HepG2 (cell line): ENCODE data around the gene TTLL4. TPM values are rescaled to one million over a fixed set of nuclear protein-coding genes. Genes with fewer than 3 reads are reported as not detected.
A peak's percentile ranks its signal among the peaks of the same experiment; 100 is the strongest.

ENCODE experiments used
- DDIT3 ChIP-seq: sonication (generic); formaldehyde crosslinking; IDR thresholded peaks from 2 replicates; pipeline ENCODE4 v1.4.0; 2020; ENCODE audit warnings: mild to moderate bottlenecking, missing genetic modification reagents
- PAF1 ChIP-seq: IDR thresholded peaks from 2 replicates; pipeline ENCODE4 v1.6.1; 2016; ENCODE audit warnings: missing genetic modification reagents, missing compliant biosample characterization
- PATZ1 ChIP-seq: sonication (generic); formaldehyde crosslinking; IDR thresholded peaks from 2 replicates; pipeline ENCODE4 v1.4.0; 2020; ENCODE audit warnings: missing genetic modification reagents
- RNF2 ChIP-seq: fragments of 450-650 bp; conservative IDR thresholded peaks from 2 replicates; pipeline ENCODE4 v1.6.1; 2016; ENCODE audit warnings: low read depth
- STAT5B ChIP-seq: sonication (generic); formaldehyde crosslinking; IDR thresholded peaks from 2 replicates; pipeline ENCODE4 v1.4.0; 2020; ENCODE audit warnings: missing genetic modification reagents
- ZFP90 ChIP-seq: sonication (generic); formaldehyde crosslinking; IDR thresholded peaks from 2 replicates; pipeline ENCODE4 v1.8.0; 2022; ENCODE audit warnings: missing genetic modification reagents, mild to moderate bottlenecking, inconsistent platforms, borderline replicate concordance
- ZNF547 ChIP-seq: sonication (generic); formaldehyde crosslinking; IDR thresholded peaks from 2 replicates; pipeline ENCODE4 v1.5.1; 2020; ENCODE audit warnings: mild to moderate bottlenecking, missing genetic modification reagents
- ZNF609 ChIP-seq: sonication (generic); formaldehyde crosslinking; IDR thresholded peaks from 2 replicates; pipeline ENCODE4 v1.4.0; 2020; ENCODE audit warnings: mild to moderate bottlenecking, missing genetic modification reagents, borderline replicate concordance
- polyA plus RNA-seq, 8 experiments: library from polyadenylated mRNA; depleted of rRNA in 3 of 8; stranded (reverse) in 7 of 8; unstranded in 1 of 8; fragments of >200 nt; fragmentation: Illumina TruSeq in 4 of 8; extraction: Trizol in 4 of 8; gene quantifications; 2 replicates each; pipeline versions ENCODE4 v1.2.1 to v1.2.3, GENCODE V29; 2011 to 2016; ENCODE audit warnings: low read depth in 4 of 8, missing spikeins in 1 of 8, mixed read lengths in 1 of 8; ENCODE audit not compliant: insufficient read depth in 1 of 8
- total RNA-seq, 5 experiments: library from RNA; depleted of rRNA; stranded (reverse); fragments of >200 nt; fragmentation: Illumina TruSeq; extraction: Trizol; gene quantifications; 2 replicates each; pipeline ENCODE4 v1.2.3, GENCODE V29; 2016; ENCODE audit warnings: low read depth in 1 of 5
- TF ChIP-seq, protein P1 (sequence below): sonication (generic); formaldehyde crosslinking; IDR thresholded peaks from 2 replicates; pipeline ENCODE4 v1.5.1; 2020; ENCODE audit warnings: mild to moderate bottlenecking, missing genetic modification reagents, moderate library complexity
- TF ChIP-seq, protein P2 (sequence below): sonication (generic); formaldehyde crosslinking; IDR thresholded peaks from 2 replicates; pipeline ENCODE4 v1.4.0; 2020; ENCODE audit warnings: missing genetic modification reagents
- TF ChIP-seq, protein P3 (sequence below): sonication (generic); formaldehyde crosslinking; IDR thresholded peaks from 2 replicates; pipeline ENCODE4 v1.4.0; 2020; ENCODE audit warnings: mild to moderate bottlenecking, missing genetic modification reagents

TTLL4 gene
- total and polyA plus RNA-seq, 2 of the 13 experiments (the other 11 are each of a cell fraction or from before 2014, with no cell fraction given): 77.5 to 84.6 TPM

DNA sequence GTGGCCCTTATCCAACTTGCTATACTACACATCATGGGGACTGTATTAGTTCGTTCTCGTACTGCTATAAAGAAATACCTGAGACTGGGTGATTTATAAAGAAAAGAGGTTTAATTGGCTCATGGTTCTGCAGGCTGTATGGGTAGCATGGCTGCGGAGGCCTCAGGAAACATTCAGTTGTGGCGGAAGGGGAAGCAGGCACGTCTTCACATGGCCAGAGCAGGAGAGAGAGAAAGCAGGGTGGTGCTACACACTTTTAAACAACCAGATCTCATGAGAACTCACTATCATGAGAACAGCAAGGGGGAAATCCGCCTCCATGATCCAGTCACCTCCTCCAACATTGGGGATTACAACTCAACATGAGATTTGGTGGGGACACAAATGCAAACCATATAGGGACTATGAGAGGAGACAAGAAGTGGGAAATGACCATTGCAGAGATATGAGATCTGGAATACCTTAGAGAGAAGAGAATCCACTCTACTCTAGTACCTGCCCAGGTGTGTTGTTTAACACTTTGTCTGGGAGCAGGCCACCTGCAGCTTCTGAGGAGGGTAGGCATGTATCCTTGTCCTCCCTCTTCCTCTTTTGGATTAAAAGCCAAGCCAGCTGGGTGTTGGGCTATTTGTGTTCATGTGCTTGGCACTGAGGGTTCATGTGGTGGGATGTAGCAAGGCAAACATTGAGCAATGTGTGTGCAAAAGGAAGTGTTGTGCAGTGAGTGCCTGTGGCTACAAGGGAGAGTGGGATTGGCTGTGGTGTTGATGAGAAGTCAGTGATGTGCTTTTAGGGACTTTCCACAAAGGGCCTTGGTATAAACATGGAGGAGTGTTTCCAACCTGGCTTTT is 22.8 kb downstream of the TTLL4 start (continued):
- TF ChIP-seq ZFP90 (CRISPR knock-in tag) (no peak), PAF1 (CRISPR knock-in tag) (no peak), ZNF609 (CRISPR knock-in tag) (peak; percentile 81), PATZ1 (peak; percentile 75), STAT5B (CRISPR knock-in tag) (no peak), DDIT3 (CRISPR knock-in tag) (no peak), ZNF547 (CRISPR knock-in tag) (0 out of 2 replicates have a peak, but pooled peaks have one; percentile 22), RNF2 (0 out of 2 replicates have a peak, but pooled peaks have one; percentile 33)
- TF ChIP-seq, protein P1, sequence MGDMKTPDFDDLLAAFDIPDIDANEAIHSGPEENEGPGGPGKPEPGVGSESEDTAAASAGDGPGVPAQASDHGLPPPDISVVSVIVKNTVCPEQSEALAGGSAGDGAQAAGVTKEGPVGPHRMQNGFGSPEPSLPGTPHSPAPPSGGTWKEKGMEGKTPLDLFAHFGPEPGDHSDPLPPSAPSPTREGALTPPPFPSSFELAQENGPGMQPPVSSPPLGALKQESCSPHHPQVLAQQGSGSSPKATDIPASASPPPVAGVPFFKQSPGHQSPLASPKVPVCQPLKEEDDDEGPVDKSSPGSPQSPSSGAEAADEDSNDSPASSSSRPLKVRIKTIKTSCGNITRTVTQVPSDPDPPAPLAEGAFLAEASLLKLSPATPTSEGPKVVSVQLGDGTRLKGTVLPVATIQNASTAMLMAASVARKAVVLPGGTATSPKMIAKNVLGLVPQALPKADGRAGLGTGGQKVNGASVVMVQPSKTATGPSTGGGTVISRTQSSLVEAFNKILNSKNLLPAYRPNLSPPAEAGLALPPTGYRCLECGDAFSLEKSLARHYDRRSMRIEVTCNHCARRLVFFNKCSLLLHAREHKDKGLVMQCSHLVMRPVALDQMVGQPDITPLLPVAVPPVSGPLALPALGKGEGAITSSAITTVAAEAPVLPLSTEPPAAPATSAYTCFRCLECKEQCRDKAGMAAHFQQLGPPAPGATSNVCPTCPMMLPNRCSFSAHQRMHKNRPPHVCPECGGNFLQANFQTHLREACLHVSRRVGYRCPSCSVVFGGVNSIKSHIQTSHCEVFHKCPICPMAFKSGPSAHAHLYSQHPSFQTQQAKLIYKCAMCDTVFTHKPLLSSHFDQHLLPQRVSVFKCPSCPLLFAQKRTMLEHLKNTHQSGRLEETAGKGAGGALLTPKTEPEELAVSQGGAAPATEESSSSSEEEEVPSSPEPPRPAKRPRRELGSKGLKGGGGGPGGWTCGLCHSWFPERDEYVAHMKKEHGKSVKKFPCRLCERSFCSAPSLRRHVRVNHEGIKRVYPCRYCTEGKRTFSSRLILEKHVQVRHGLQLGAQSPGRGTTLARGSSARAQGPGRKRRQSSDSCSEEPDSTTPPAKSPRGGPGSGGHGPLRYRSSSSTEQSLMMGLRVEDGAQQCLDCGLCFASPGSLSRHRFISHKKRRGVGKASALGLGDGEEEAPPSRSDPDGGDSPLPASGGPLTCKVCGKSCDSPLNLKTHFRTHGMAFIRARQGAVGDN (CRISPR knock-in tag): peak; percentile 20; the same call in 1 of the 2 replicates
- TF ChIP-seq, protein P2, sequence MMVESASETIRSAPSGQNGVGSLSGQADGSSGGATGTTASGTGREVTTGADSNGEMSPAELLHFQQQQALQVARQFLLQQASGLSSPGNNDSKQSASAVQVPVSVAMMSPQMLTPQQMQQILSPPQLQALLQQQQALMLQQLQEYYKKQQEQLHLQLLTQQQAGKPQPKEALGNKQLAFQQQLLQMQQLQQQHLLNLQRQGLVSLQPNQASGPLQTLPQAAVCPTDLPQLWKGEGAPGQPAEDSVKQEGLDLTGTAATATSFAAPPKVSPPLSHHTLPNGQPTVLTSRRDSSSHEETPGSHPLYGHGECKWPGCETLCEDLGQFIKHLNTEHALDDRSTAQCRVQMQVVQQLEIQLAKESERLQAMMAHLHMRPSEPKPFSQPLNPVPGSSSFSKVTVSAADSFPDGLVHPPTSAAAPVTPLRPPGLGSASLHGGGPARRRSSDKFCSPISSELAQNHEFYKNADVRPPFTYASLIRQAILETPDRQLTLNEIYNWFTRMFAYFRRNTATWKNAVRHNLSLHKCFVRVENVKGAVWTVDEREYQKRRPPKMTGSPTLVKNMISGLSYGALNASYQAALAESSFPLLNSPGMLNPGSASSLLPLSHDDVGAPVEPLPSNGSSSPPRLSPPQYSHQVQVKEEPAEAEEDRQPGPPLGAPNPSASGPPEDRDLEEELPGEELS: peak; percentile 87
- TF ChIP-seq, protein P3, sequence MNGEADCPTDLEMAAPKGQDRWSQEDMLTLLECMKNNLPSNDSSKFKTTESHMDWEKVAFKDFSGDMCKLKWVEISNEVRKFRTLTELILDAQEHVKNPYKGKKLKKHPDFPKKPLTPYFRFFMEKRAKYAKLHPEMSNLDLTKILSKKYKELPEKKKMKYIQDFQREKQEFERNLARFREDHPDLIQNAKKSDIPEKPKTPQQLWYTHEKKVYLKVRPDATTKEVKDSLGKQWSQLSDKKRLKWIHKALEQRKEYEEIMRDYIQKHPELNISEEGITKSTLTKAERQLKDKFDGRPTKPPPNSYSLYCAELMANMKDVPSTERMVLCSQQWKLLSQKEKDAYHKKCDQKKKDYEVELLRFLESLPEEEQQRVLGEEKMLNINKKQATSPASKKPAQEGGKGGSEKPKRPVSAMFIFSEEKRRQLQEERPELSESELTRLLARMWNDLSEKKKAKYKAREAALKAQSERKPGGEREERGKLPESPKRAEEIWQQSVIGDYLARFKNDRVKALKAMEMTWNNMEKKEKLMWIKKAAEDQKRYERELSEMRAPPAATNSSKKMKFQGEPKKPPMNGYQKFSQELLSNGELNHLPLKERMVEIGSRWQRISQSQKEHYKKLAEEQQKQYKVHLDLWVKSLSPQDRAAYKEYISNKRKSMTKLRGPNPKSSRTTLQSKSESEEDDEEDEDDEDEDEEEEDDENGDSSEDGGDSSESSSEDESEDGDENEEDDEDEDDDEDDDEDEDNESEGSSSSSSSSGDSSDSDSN (CRISPR knock-in tag): peak; percentile 54
